ENCODE data around the gene HAGH. TPM values are rescaled to one million over a fixed set of nuclear protein-coding genes. Genes with fewer than 3 reads are reported as not detected.

HAGH gene
- total RNA-seq, 4 donors from 2014 or later: 30.6 to 56.5 (median 43.4) TPM

DNA sequence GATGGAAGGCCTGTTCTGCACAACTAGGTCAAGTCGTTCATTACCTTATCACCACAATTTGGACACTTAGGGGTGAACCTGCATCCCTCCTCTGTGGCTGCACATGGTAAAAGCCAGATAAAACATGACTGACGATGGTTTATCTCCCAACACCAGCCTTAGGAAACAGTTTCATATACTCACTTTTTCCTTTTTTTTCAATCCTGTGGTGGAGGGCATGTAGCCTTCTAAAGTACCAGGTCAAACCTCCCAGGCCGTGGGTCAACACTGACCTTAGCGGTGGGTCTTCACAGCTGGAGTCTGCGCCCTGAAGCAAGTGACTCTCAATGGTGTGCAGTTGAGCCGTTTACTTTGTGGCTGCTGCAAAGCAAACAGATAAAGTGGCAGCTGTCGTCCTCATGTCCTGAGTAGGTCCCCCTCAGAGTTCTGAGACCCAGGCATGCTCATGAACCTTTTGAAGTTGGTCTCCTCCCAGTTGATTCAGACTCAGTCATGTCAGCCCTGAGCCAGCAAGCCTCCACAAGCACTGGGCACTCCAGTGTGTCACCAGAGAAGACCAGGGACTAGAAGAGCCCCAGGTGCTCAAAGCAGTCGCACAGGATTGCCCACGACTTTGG lies 6.3 kb upstream of the HAGH start:
- intact Hi-C loops (cut with DNase I): no loop called here
- no peak for DNase-seq
- Histone ChIP-seq H3K4me3 (no peak overlapping the region), H3K36me3 (peaks cover 0 to 31% (median 0%) of the 10 kb centered on the region in 3 donors), H3K27me3 (no peaks in the 10 kb centered on the region), H3K9me3 (no peaks in the 10 kb centered on the region), H3K27ac (peak overlapping the region in 3 of 4 donors; percentile 39 to 86 (median 85)), H3K4me1 (peaks cover 9 to 61% (median 26%) of the 10 kb centered on the region in 3 donors)
- WGBS, 2 donors: 71 to 86% methylated on average over 5 of the region's 9 CpGs
- TF ChIP-seq, protein P1, sequence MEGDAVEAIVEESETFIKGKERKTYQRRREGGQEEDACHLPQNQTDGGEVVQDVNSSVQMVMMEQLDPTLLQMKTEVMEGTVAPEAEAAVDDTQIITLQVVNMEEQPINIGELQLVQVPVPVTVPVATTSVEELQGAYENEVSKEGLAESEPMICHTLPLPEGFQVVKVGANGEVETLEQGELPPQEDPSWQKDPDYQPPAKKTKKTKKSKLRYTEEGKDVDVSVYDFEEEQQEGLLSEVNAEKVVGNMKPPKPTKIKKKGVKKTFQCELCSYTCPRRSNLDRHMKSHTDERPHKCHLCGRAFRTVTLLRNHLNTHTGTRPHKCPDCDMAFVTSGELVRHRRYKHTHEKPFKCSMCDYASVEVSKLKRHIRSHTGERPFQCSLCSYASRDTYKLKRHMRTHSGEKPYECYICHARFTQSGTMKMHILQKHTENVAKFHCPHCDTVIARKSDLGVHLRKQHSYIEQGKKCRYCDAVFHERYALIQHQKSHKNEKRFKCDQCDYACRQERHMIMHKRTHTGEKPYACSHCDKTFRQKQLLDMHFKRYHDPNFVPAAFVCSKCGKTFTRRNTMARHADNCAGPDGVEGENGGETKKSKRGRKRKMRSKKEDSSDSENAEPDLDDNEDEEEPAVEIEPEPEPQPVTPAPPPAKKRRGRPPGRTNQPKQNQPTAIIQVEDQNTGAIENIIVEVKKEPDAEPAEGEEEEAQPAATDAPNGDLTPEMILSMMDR (IDR thresholded peaks at IDR 0.05): no peak
- no peak for TF ChIP-seq POLR2A (IDR thresholded peaks at IDR 0.05)

DNA sequence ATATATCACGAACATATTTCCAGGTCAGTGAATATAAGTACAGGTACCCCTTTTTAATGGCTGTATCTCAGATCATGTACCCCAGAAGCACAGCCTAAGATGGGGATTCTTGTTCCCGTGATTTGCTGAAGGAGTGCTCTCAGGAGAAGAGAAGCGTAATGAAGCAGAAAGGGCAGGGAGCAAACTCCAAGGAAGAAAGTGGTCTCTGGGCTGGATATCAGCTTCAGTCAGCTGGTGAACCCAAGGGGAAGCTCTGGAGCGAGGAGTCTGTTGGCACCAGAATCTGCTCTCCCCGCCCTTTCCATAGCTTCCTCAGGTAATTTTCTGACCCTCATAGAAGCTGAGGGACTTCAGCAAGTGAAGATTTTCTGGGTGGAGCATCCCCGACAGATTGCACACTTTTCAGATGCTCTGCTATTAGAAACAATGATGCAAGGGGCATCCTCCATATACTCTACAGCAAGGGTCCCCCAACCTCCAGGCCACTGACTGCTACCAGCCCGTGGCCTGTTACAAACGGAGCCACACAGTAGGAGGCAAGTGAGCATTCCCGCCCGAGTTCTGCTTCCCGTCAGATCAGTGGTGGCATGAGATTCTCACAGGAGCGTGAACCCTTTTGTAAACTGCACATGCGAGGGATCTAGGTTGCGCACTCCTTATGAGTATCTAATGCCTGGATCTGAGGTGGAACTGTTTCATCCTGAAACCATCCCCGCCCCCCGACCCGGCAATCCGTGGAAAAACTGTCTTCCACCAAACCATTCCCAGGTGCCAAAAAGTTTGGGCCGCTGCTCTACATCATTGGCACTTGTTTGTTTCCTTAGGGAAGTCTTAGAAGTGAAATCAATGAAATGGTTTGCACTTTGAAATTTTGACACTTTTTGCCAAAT lies 4.8 kb upstream of the HAGH start:
- no peak for DNase-seq

DNA sequence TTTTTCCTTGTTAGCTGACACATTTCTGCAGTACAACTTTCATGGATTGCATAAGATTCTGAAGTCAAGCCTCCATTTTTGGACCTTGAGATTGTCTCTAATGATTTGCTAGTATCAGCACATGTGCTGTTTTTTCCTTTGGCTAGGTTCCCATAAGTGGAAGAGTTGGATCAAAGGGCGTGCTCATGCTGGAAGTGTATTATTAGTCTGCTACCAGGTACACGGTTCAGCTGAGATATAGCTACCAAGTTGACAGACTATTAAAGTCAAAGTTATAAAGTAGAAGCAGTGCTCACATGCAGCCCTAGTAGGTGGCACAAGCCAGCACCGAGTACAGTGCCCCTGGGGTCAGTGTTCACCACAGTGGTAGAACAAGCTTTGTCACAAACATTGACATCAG lies 3.6 kb upstream of the HAGH start:
- DNase-seq: no peak
- H3K4me3 ChIP-seq: no peak overlapping the region
- H3K9me3 ChIP-seq: no peaks in the 10 kb centered on the region
- 50 to 57% methylated on average over 3 of the region's 3 CpGs for WGBS, 2 donors
- intact Hi-C loops (cut with DNase I): no loop called here
- peaks cover 21 to 75% (median 38%) of the 10 kb centered on the region in 3 donors for H3K4me1 ChIP-seq
- peaks cover 0 to 31% (median 0%) of the 10 kb centered on the region in 3 donors for H3K36me3 ChIP-seq
- H3K27ac ChIP-seq: peak overlapping the region in 1 of 4 donors; percentile 33
- no peaks in the 10 kb centered on the region for H3K27me3 ChIP-seq
- TF ChIP-seq, protein P1 (IDR thresholded peaks at IDR 0.05): no peak
- TF ChIP-seq POLR2A (IDR thresholded peaks at IDR 0.05): no peak

More for the DNA sequence above, 4.8 kb upstream of the HAGH start:
- H3K36me3 ChIP-seq: peaks cover 0 to 31% (median 0%) of the 10 kb centered on the region in 3 donors
- no peak for TF ChIP-seq POLR2A (IDR thresholded peaks at IDR 0.05)
- TF ChIP-seq, protein P1 (IDR thresholded peaks at IDR 0.05): no peak
- H3K4me1 ChIP-seq: peaks cover 12 to 67% (median 32%) of the 10 kb centered on the region in 3 donors
- no peaks in the 10 kb centered on the region for H3K9me3 ChIP-seq
- no peak overlapping the region for H3K27ac ChIP-seq
- intact Hi-C loops (cut with DNase I): no loop called here
- WGBS, 2 donors: 80 to 82% methylated on average over 16 to 18 of the region's 19 CpGs
- no peak overlapping the region for H3K4me3 ChIP-seq
- H3K27me3 ChIP-seq: no peaks in the 10 kb centered on the region

DNA sequence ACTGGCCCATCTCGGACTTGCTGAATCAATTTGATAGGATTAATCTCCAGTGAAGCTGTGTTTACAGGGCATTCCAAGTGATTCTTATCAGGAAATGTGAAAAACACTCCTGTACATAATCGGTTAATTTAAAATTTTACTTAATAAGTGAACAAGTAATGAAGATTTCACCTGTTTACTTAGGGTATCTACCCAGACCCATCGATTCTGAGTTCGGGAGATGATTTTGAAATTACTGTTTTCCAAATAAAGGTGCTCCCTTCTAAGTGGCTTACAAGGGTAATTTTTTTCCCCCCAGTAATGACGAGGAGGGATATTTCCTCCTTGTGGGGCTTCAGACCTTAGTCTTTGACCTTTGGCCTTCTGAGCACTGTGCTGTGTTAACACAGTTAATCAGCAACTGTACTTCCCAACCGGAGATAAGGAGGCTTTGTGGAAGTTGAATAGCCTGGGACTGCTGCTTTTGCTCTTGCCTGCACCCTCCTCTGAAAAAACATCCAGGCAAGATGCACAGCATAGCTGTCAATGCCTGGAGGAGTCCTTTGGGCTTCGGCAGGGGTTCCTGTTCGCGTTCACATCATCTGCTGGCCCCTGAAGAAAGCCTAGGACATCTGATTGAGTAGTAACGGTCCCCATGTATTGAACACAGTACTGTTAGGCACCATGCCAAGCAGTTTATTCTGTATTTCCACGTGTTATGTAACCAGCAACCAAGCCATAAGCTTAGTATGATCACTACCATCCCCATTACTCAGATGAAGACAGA lies 2.2 kb upstream of the HAGH start:
- Histone ChIP-seq H3K27me3 (no peaks in the 10 kb centered on the region), H3K9me3 (no peaks in the 10 kb centered on the region), H3K4me1 (peaks cover 27 to 77% (median 39%) of the 10 kb centered on the region in 3 donors), H3K4me3 (peak overlapping the region in 1 of 4 donors; percentile 61), H3K36me3 (peaks cover 0 to 31% (median 0%) of the 10 kb centered on the region in 3 donors), H3K27ac (no peak overlapping the region)
- intact Hi-C loops (cut with DNase I): no loop called here
- 66 to 72% methylated on average over 8 to 11 of the region's 11 CpGs for WGBS, 2 donors
- no peak for DNase-seq
- TF ChIP-seq, protein P1 (IDR thresholded peaks at IDR 0.05): no peak
- TF ChIP-seq POLR2A (IDR thresholded peaks at IDR 0.05): no peak
